Liver (tissue), 9 donors: Measurements from ENCODE around the gene RAD51AP1. TPM values are rescaled to one million over a fixed set of nuclear protein-coding genes. Genes with fewer than 3 reads are reported as not detected.
A peak's percentile ranks its signal among the peaks of the same experiment; 100 is the strongest.

ENCODE experiments used
- DNase-seq: peaks from one replicate; pipeline ENCODE4 v3.0.0-alpha.2; 2017; ENCODE audit warnings: low spot score
- H3K27ac ChIP-seq, 2 donors: one replicate each; pipeline ENCODE4 v1.7.0; 2013; ENCODE audit warnings: inconsistent platforms in 2 of 2, low read length in 2 of 2, control low read depth in 1 of 2, low read depth in 1 of 2, mild to moderate bottlenecking in 1 of 2
- H3K27me3 ChIP-seq, 4 donors: one replicate each; pipeline versions ENCODE4 v1.6.1 to v1.7.0; 2013; ENCODE audit warnings: low read length in 3 of 4, inconsistent platforms in 1 of 4, mild to moderate bottlenecking in 1 of 4, moderate library complexity in 1 of 4; ENCODE audit not compliant: control insufficient read depth in 4 of 4, insufficient read depth in 4 of 4
- H3K36me3 ChIP-seq, 4 donors: one replicate each; pipeline versions ENCODE4 v1.6.1 to v1.7.0; 2013; ENCODE audit warnings: low read length in 3 of 4, mild to moderate bottlenecking in 3 of 4, low read depth in 1 of 4, moderate library complexity in 1 of 4; ENCODE audit not compliant: control insufficient read depth in 4 of 4, insufficient read depth in 3 of 4
- H3K4me1 ChIP-seq, 4 donors: one replicate each; pipeline versions ENCODE4 v1.6.1 to v1.7.0; 2013; ENCODE audit warnings: low read length in 3 of 4, mild to moderate bottlenecking in 3 of 4, moderate library complexity in 1 of 4; ENCODE audit not compliant: control insufficient read depth in 4 of 4, insufficient read depth in 4 of 4
- H3K4me3 ChIP-seq, 3 donors: one replicate each; pipeline versions ENCODE4 v1.6.1 to v1.7.0; 2013; ENCODE audit warnings: low read length in 3 of 3, control low read depth in 1 of 3, low read depth in 1 of 3, mild to moderate bottlenecking in 1 of 3
- H3K9ac ChIP-seq, 2 donors: one replicate each; pipeline ENCODE4 v1.7.0; 2013; ENCODE audit warnings: low read length in 2 of 2, mild to moderate bottlenecking in 2 of 2, moderate library complexity in 2 of 2, control low read depth in 1 of 2, low read depth in 1 of 2
- H3K9me3 ChIP-seq, 4 donors: one replicate each; pipeline versions ENCODE4 v1.6.1 to v1.7.0; 2013; ENCODE audit warnings: low read length in 3 of 4; ENCODE audit not compliant: control insufficient read depth in 4 of 4
- ATF3 ChIP-seq: IDR thresholded peaks from 2 replicates; pipeline ENCODE4 v1.6.1; 2016; ENCODE audit warnings: antibody characterized with exemption
- CTCF ChIP-seq: fragments of 150-350 bp; IDR thresholded peaks from 2 replicates; pipeline ENCODE4 v1.5.1; 2017; ENCODE audit warnings: improper control_type of control experiment, low read depth, low read length; ENCODE audit not compliant: missing input control
- EGR1 ChIP-seq, 2 donors: IDR thresholded peaks; 2 replicates each; pipeline ENCODE4 v1.6.1; 2016 to 2018; ENCODE audit warnings: antibody characterized with exemption in 2 of 2, low read depth in 2 of 2
- FOXA1 ChIP-seq: IDR thresholded peaks from 2 replicates; pipeline ENCODE4 v1.6.1; 2016; ENCODE audit warnings: antibody characterized with exemption
- FOXA2 ChIP-seq: IDR thresholded peaks from 2 replicates; pipeline ENCODE4 v1.6.1; 2016; ENCODE audit warnings: antibody characterized with exemption
- GABPA ChIP-seq, 2 donors: IDR thresholded peaks in 1 of 2; conservative IDR thresholded peaks in 1 of 2; 2 replicates each; pipeline ENCODE4 v1.6.1; 2016; ENCODE audit warnings: antibody characterized with exemption in 2 of 2, mild to moderate bottlenecking in 1 of 2, moderate library complexity in 1 of 2
- HNF4A ChIP-seq, 2 donors: conservative IDR thresholded peaks; 2 replicates each; pipeline ENCODE4 v1.6.1; 2016; ENCODE audit warnings: antibody characterized with exemption in 2 of 2, mild to moderate bottlenecking in 2 of 2
- HNF4G ChIP-seq: IDR thresholded peaks from 2 replicates; pipeline ENCODE4 v1.6.1; 2016; ENCODE audit warnings: antibody characterized with exemption
- JUND ChIP-seq, 2 donors: IDR thresholded peaks; 2 replicates each; pipeline ENCODE4 v1.6.1; 2016; ENCODE audit warnings: antibody characterized with exemption in 2 of 2
- MAX ChIP-seq: IDR thresholded peaks from 2 replicates; pipeline ENCODE4 v1.6.1; 2016; ENCODE audit warnings: antibody characterized with exemption
- NR2F2 ChIP-seq: IDR thresholded peaks from 2 replicates; pipeline ENCODE4 v1.6.1; 2016; ENCODE audit warnings: antibody characterized with exemption
- RXRA ChIP-seq, 2 donors: IDR thresholded peaks; 2 replicates each; pipeline ENCODE4 v1.6.1; 2017 to 2018; ENCODE audit warnings: antibody characterized with exemption in 2 of 2, mild to moderate bottlenecking in 1 of 2
- SP1 ChIP-seq: IDR thresholded peaks from 2 replicates; pipeline ENCODE4 v1.6.1; 2018; ENCODE audit warnings: antibody characterized with exemption, mild to moderate bottlenecking
- TAF1 ChIP-seq: conservative IDR thresholded peaks from 2 replicates; pipeline ENCODE4 v1.6.1; 2016; ENCODE audit warnings: antibody characterized with exemption, mild to moderate bottlenecking
- WGBS: extraction: QIAGEN DNeasy Blood & Tissue Kit; methylation state at CpG from one replicate; pipeline ENCODE4 v1.1.7; 2013; 5-methylcytosine and 5-hydroxymethylcytosine counted together
- polyA plus RNA-seq, 2 donors: library from polyadenylated mRNA; stranded (reverse) in 1 of 2; unstranded in 1 of 2; fragments of 200-250 nt in 1 of 2; fragments of >200 nt in 1 of 2; fragmentation: Nextera tagmentation in 1 of 2; extraction: Ambion mirVana in 1 of 2; gene quantifications; one replicate each; pipeline versions ENCODE4 v1.2.1 to v1.2.3, GENCODE V29; 2013 to 2015
- total RNA-seq, 2 donors: library from RNA; depleted of rRNA; stranded (reverse); fragments of >200 nt; gene quantifications; one replicate each; pipeline ENCODE4 v1.2.3, GENCODE V29; 2014
- TF ChIP-seq, protein P1 (sequence below): IDR thresholded peaks from 2 replicates; pipeline ENCODE4 v1.6.1; 2016; ENCODE audit warnings: antibody characterized with exemption, mild to moderate bottlenecking
- donor health status: healthy.
- donor health status: healthy.
- donor health status: healthy.
- donor health status: healthy.
- donor health status: healthy.

The RAD51AP1 gene
- total and polyA plus RNA-seq, 4 donors = 0.50 to 14.9 (median 1.3) TPM

- no peaks in the 10 kb centered on the region for H3K9me3 ChIP-seq
- H3K36me3 ChIP-seq = no peaks in the 10 kb centered on the region
- H3K27me3 ChIP-seq = no peaks in the 10 kb centered on the region
- no peak for DNase-seq
- H3K4me3 ChIP-seq = no peak overlapping the region
- WGBS = 62% methylated on average over 3 of the region's 3 CpGs
- no peak overlapping the region for H3K9ac ChIP-seq
- peak overlapping the region; percentile 2 to 30 for H3K27ac ChIP-seq
- H3K4me1 ChIP-seq = peaks cover 1 to 4% (median 3%) of the 10 kb centered on the region in 4 donors
- TF ChIP-seq GABPA (IDR thresholded peaks at IDR 0.05 in 1 of 2, conservative IDR thresholded peaks at IDR 0.05 in 1 of 2) (no peak), RXRA (IDR thresholded peaks at IDR 0.05) (peak in 1 of 2 donors; percentile 7)
Measured at GRCh38 chr12:4567073-4567881, 28.6 kb downstream of the RAD51AP1 start.

- TF ChIP-seq NR2F2 (no peak), HNF4A (conservative IDR thresholded peaks at IDR 0.05) (no peak), FOXA2 (no peak), JUND (IDR thresholded peaks at IDR 0.05) (no peak), ATF3 (no peak), HNF4G (no peak), CTCF (no peak), TAF1 (no peak), MAX (no peak), GABPA (IDR thresholded peaks at IDR 0.05 in 1 of 2, conservative IDR thresholded peaks at IDR 0.05 in 1 of 2) (no peak), SP1 (no peak), EGR1 (IDR thresholded peaks at IDR 0.05; ENCODE audit: low read depth in 2 of 2) (no peak), FOXA1 (no peak)
- TF ChIP-seq, protein P1, sequence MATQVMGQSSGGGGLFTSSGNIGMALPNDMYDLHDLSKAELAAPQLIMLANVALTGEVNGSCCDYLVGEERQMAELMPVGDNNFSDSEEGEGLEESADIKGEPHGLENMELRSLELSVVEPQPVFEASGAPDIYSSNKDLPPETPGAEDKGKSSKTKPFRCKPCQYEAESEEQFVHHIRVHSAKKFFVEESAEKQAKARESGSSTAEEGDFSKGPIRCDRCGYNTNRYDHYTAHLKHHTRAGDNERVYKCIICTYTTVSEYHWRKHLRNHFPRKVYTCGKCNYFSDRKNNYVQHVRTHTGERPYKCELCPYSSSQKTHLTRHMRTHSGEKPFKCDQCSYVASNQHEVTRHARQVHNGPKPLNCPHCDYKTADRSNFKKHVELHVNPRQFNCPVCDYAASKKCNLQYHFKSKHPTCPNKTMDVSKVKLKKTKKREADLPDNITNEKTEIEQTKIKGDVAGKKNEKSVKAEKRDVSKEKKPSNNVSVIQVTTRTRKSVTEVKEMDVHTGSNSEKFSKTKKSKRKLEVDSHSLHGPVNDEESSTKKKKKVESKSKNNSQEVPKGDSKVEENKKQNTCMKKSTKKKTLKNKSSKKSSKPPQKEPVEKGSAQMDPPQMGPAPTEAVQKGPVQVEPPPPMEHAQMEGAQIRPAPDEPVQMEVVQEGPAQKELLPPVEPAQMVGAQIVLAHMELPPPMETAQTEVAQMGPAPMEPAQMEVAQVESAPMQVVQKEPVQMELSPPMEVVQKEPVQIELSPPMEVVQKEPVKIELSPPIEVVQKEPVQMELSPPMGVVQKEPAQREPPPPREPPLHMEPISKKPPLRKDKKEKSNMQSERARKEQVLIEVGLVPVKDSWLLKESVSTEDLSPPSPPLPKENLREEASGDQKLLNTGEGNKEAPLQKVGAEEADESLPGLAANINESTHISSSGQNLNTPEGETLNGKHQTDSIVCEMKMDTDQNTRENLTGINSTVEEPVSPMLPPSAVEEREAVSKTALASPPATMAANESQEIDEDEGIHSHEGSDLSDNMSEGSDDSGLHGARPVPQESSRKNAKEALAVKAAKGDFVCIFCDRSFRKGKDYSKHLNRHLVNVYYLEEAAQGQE = no peak
- H3K9ac ChIP-seq = no peak overlapping the region
- H3K27me3 ChIP-seq = no peaks in the 10 kb centered on the region
- no peak overlapping the region for H3K4me3 ChIP-seq
- H3K36me3 ChIP-seq = no peaks in the 10 kb centered on the region
- no peak for DNase-seq
- H3K9me3 ChIP-seq = no peaks in the 10 kb centered on the region
- no peak overlapping the region for H3K27ac ChIP-seq
- peaks cover 0 to 3% (median 0%) of the 10 kb centered on the region in 4 donors for H3K4me1 ChIP-seq
- WGBS = 93% methylated on average over 4 of the region's 4 CpGs
Measured at GRCh38 chr12:4569261-4569660, 30.6 kb downstream of the RAD51AP1 start.
